Lung (tissue), 12 donors: Measurements from ENCODE around the gene GNA14. TPM values are rescaled to one million over a fixed set of nuclear protein-coding genes. Genes with fewer than 3 reads are reported as not detected.

ENCODE experiments used
- ATAC-seq: fragments of 200-7000 bp; cut with Tn5 transposase; one replicate; pipeline ENCODE4 v1.9.1; 2020; ENCODE audit warnings: moderate number of reproducible peaks; ENCODE audit not compliant: insufficient read depth, low FRiP score
- DNase-seq, 3 donors: peaks; one replicate each; pipeline ENCODE4 v3.0.0-alpha.2; 2013 to 2017
- H3K27ac ChIP-seq, 2 donors: one replicate each; pipeline ENCODE4 v1.5.1; 2013; ENCODE audit warnings: mild to moderate bottlenecking in 2 of 2, moderate library complexity in 2 of 2, control low read depth in 1 of 2, inconsistent platforms in 1 of 2, low read depth in 1 of 2, low read length in 1 of 2
- H3K27me3 ChIP-seq, 3 donors: one replicate each; pipeline ENCODE4 v1.5.1; 2013; ENCODE audit warnings: low read length in 2 of 3; ENCODE audit not compliant: control insufficient read depth in 3 of 3, insufficient read depth in 3 of 3
- H3K36me3 ChIP-seq, 4 donors: one replicate each; pipeline ENCODE4 v1.5.1; 2013; ENCODE audit warnings: low read length in 4 of 4, mild to moderate bottlenecking in 1 of 4, moderate library complexity in 1 of 4; ENCODE audit not compliant: control insufficient read depth in 4 of 4, insufficient read depth in 4 of 4
- H3K4me1 ChIP-seq, 5 donors: one replicate each; pipeline ENCODE4 v1.5.1; 2013; ENCODE audit warnings: low read length in 5 of 5, mild to moderate bottlenecking in 2 of 5, moderate library complexity in 1 of 5; ENCODE audit not compliant: control insufficient read depth in 5 of 5, insufficient read depth in 5 of 5
- H3K4me3 ChIP-seq: one replicate; pipeline ENCODE4 v1.5.1; 2013; ENCODE audit warnings: mild to moderate bottlenecking, control low read depth, moderate library complexity
- H3K9ac ChIP-seq, 2 donors: one replicate each; pipeline ENCODE4 v1.5.1; 2013; ENCODE audit warnings: low read length in 2 of 2, control low read depth in 1 of 2; ENCODE audit not compliant: insufficient read depth in 1 of 2
- H3K9me3 ChIP-seq, 4 donors: one replicate each; pipeline ENCODE4 v1.5.1; 2013; ENCODE audit warnings: low read length in 3 of 4, mild to moderate bottlenecking in 1 of 4, moderate library complexity in 1 of 4; ENCODE audit not compliant: control insufficient read depth in 4 of 4, insufficient read depth in 3 of 4
- WGBS, 2 donors: extraction: QIAGEN DNeasy Blood & Tissue Kit; methylation state at CpG; one replicate each; pipeline ENCODE4 v1.1.7; 2013; 5-methylcytosine and 5-hydroxymethylcytosine counted together
- polyA plus RNA-seq, 2 donors: library from polyadenylated mRNA; stranded (reverse); fragments of 200-250 nt; gene quantifications; one replicate each; pipeline ENCODE4 v1.2.1, GENCODE V29; 2013
- total RNA-seq, 2 donors: library from RNA; depleted of rRNA in 1 of 2; stranded (reverse); fragments of >200 nt in 1 of 2; gene quantifications; one replicate each; pipeline ENCODE4 v1.2.1, GENCODE V29; 2014 to 2021
- TF ChIP-seq, protein P1 (sequence below): IDR thresholded peaks from 2 replicates; pipeline ENCODE4 v1.5.1; 2012; ENCODE audit warnings: mild to moderate bottlenecking; ENCODE audit errors: control extremely low read depth, extremely low read depth
- donor health status: control.
- donor health status: control.
- donor health status: Bipolar disorder and iron deficiency.
- donor health status: healthy.
- donor health status: DM: yes; HTN: yes; CAD: no.

GNA14 gene
- total and polyA plus RNA-seq, 4 donors, result 4.1 to 15.1 (median 11.3) TPM

- Histone ChIP-seq H3K9me3 (no peaks in the 10 kb centered on the region), H3K27me3 (no peaks in the 10 kb centered on the region), H3K9ac (no peak overlapping the region), H3K4me3 (no peak overlapping the region), H3K36me3 (no peaks in the 10 kb centered on the region), H3K27ac (peak overlapping the region in 1 of 2 donors; percentile 16), H3K4me1 (peaks cover 10 to 57% (median 35%) of the 10 kb centered on the region in 5 donors)
- WGBS, 2 donors, result 50 to 79% methylated on average over 3 of the region's 3 CpGs
- TF ChIP-seq, protein P1, sequence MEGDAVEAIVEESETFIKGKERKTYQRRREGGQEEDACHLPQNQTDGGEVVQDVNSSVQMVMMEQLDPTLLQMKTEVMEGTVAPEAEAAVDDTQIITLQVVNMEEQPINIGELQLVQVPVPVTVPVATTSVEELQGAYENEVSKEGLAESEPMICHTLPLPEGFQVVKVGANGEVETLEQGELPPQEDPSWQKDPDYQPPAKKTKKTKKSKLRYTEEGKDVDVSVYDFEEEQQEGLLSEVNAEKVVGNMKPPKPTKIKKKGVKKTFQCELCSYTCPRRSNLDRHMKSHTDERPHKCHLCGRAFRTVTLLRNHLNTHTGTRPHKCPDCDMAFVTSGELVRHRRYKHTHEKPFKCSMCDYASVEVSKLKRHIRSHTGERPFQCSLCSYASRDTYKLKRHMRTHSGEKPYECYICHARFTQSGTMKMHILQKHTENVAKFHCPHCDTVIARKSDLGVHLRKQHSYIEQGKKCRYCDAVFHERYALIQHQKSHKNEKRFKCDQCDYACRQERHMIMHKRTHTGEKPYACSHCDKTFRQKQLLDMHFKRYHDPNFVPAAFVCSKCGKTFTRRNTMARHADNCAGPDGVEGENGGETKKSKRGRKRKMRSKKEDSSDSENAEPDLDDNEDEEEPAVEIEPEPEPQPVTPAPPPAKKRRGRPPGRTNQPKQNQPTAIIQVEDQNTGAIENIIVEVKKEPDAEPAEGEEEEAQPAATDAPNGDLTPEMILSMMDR, result no peak
- ATAC-seq (no peak), DNase-seq (peak in 1 of 3 donors; percentile 81)
These were observed 49.1 kb downstream of the GNA14 start for GRCh38 chr9:77598991-77599390.

DNA sequence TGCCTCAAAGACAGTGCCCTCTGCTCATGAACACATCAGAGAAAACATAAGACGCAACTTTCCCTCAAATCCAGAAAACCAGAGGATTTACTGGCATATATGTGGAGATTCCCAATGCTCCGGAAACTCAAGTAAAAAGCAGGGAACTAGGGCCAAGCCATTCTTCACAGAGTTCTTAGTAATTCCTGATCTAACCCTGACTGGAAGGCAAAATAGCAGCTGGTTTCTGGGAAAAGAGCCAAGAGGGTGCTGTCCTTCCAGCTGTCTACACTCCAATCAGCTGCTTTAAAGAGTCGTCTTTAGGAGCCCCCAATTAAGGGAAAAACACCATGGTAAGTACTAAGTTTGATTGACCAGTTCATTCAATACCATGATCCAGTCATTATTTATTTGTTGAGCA, 49.6 kb downstream of the GNA14 start:
- Histone ChIP-seq H3K9me3 (no peaks in the 10 kb centered on the region), H3K4me1 (peaks cover 11 to 62% (median 40%) of the 10 kb centered on the region in 5 donors), H3K9ac (no peak overlapping the region), H3K27ac (peak overlapping the region in 1 of 2 donors; percentile 45), H3K36me3 (no peaks in the 10 kb centered on the region), H3K4me3 (no peak overlapping the region), H3K27me3 (no peaks in the 10 kb centered on the region)
- ATAC-seq (no peak), DNase-seq (peak; percentile 91 to 99 (median 98))
- 53 to 72% methylated on average over 3 of the region's 3 CpGs for WGBS, 2 donors
- TF ChIP-seq, protein P1, result no peak

GRCh38 chr9:77597057-77597456, 51.1 kb downstream of the GNA14 start:
- H3K4me3 ChIP-seq, result no peak overlapping the region
- no peaks in the 10 kb centered on the region for H3K27me3 ChIP-seq
- peaks cover 12 to 66% (median 41%) of the 10 kb centered on the region in 5 donors for H3K4me1 ChIP-seq
- TF ChIP-seq, protein P1, result no peak
- no peak overlapping the region for H3K9ac ChIP-seq
- H3K36me3 ChIP-seq, result no peaks in the 10 kb centered on the region
- 49 to 64% methylated on average over 3 of the region's 3 CpGs for WGBS, 2 donors
- DNase-seq (peak in 1 of 3 donors; percentile 60), ATAC-seq (no peak)
- H3K9me3 ChIP-seq, result no peaks in the 10 kb centered on the region
- peak overlapping the region in 1 of 2 donors; percentile 5 for H3K27ac ChIP-seq
